Measurements from ENCODE around the gene PDE10A. TPM values are rescaled to one million over a fixed set of nuclear protein-coding genes. Genes with fewer than 3 reads are reported as not detected.

Gene PDE10A
- total RNA-seq, 1 donor from 2014 or later, result 17.3 TPM

GRCh38 chr6:165656581-165657324 is 6.3 kb downstream of the PDE10A start:
- H3K27me3 Mint-ChIP-seq (ENCODE audit: insufficient read depth, low read depth), result peaks cover 5% of the 10 kb centered on the region
- Histone ChIP-seq H3F3A (ENCODE audit: low read depth) (no peaks in the 10 kb centered on the region), H3K9me3 (ENCODE audit: low read depth) (no peaks in the 10 kb centered on the region), H4K20me1 (ENCODE audit: low read depth) (peaks cover 9% of the 10 kb centered on the region), H3K79me2 (ENCODE audit: low read depth) (peaks cover 34% of the 10 kb centered on the region), H3K4me1 (peaks cover 4% of the 10 kb centered on the region), H3K36me3 (no peaks in the 10 kb centered on the region), H3K9ac (no peak overlapping the region), H3K27me3 (peaks cover 50% of the 10 kb centered on the region), H3K4me2 (no peak overlapping the region), H3K27ac (no peak overlapping the region), H2AFZ (replicated peaks) (no peak overlapping the region), H3K4me3 (no peak overlapping the region)
- H3K4me3 Mint-ChIP-seq, result no peak overlapping the region
- DNase-seq (ENCODE audit: low spot score), result no peak
- H3K27ac Mint-ChIP-seq, result no peak overlapping the region
- H3K4me1 Mint-ChIP-seq, result peaks cover 18% of the 10 kb centered on the region
- no peak for TF ChIP-seq CTCF (IDR thresholded peaks at IDR 0.05)
- TF ChIP-seq EZH2phosphoT487 (IDR thresholded peaks at IDR 0.05), result no peak
- no peak for TF ChIP-seq EZH2 (IDR thresholded peaks at IDR 0.05)
- H3K9me3 Mint-ChIP-seq, result no peaks in the 10 kb centered on the region
- peaks cover 4% of the 10 kb centered on the region for H3K36me3 Mint-ChIP-seq

- H3K4me1 Mint-ChIP-seq, result peaks cover 20% of the 10 kb centered on the region
- H3K27ac ChIP-seq, result no peak overlapping the region
- H3K79me2 ChIP-seq (ENCODE audit: low read depth), result peaks cover 20% of the 10 kb centered on the region
- H4K20me1 ChIP-seq (ENCODE audit: low read depth), result peaks cover 9% of the 10 kb centered on the region
- no peaks in the 10 kb centered on the region for H3K36me3 ChIP-seq
- H3K9ac ChIP-seq, result no peak overlapping the region
- H3K4me3 ChIP-seq, result no peak overlapping the region
- TF ChIP-seq EZH2phosphoT487 (IDR thresholded peaks at IDR 0.05), result no peak
- TF ChIP-seq CTCF (IDR thresholded peaks at IDR 0.05), result no peak
- TF ChIP-seq EZH2 (IDR thresholded peaks at IDR 0.05), result no peak
- no peaks in the 10 kb centered on the region for H3F3A ChIP-seq (ENCODE audit: low read depth)
- no peak overlapping the region for H3K27ac Mint-ChIP-seq
- H3K36me3 Mint-ChIP-seq, result peaks cover 6% of the 10 kb centered on the region
- no peaks in the 10 kb centered on the region for H3K9me3 Mint-ChIP-seq
- H3K4me3 Mint-ChIP-seq, result no peak overlapping the region
- H3K9me3 ChIP-seq (ENCODE audit: low read depth), result no peaks in the 10 kb centered on the region
- H3K4me1 ChIP-seq, result peaks cover 4% of the 10 kb centered on the region
- DNase-seq (ENCODE audit: low spot score), result no peak
- peaks cover 5% of the 10 kb centered on the region for H3K27me3 Mint-ChIP-seq (ENCODE audit: insufficient read depth, low read depth)
- H2AFZ ChIP-seq (replicated peaks), result no peak overlapping the region
- H3K4me2 ChIP-seq, result no peak overlapping the region
- peaks cover 34% of the 10 kb centered on the region for H3K27me3 ChIP-seq
Measured at GRCh38 chr6:165655191-165655590, 7.8 kb downstream of the PDE10A start.

GRCh38 chr6:165654144-165654543 is 8.9 kb downstream of the PDE10A start:
- no peak for TF ChIP-seq EZH2 (IDR thresholded peaks at IDR 0.05)
- no peak for TF ChIP-seq CTCF (IDR thresholded peaks at IDR 0.05)
- TF ChIP-seq EZH2phosphoT487 (IDR thresholded peaks at IDR 0.05), result no peak
- H3K4me1 Mint-ChIP-seq, result peaks cover 19% of the 10 kb centered on the region
- Histone ChIP-seq H3K9ac (no peak overlapping the region), H4K20me1 (ENCODE audit: low read depth) (peaks cover 9% of the 10 kb centered on the region), H3K4me2 (no peak overlapping the region), H3K36me3 (no peaks in the 10 kb centered on the region), H3K4me3 (no peak overlapping the region), H3F3A (ENCODE audit: low read depth) (no peaks in the 10 kb centered on the region), H3K79me2 (ENCODE audit: low read depth) (peaks cover 12% of the 10 kb centered on the region), H3K27ac (no peak overlapping the region), H2AFZ (replicated peaks) (no peak overlapping the region), H3K4me1 (peaks cover 4% of the 10 kb centered on the region), H3K9me3 (ENCODE audit: low read depth) (no peaks in the 10 kb centered on the region), H3K27me3 (peaks cover 24% of the 10 kb centered on the region)
- H3K27me3 Mint-ChIP-seq (ENCODE audit: insufficient read depth, low read depth), result no peaks in the 10 kb centered on the region
- H3K4me3 Mint-ChIP-seq, result no peak overlapping the region
- H3K36me3 Mint-ChIP-seq, result peaks cover 6% of the 10 kb centered on the region
- H3K27ac Mint-ChIP-seq, result no peak overlapping the region
- no peaks in the 10 kb centered on the region for H3K9me3 Mint-ChIP-seq
- DNase-seq (ENCODE audit: low spot score), result no peak

Data from neural progenitor cell (in vitro differentiated cells).